ENCODE measurements around the gene ZNF436.

DNA sequence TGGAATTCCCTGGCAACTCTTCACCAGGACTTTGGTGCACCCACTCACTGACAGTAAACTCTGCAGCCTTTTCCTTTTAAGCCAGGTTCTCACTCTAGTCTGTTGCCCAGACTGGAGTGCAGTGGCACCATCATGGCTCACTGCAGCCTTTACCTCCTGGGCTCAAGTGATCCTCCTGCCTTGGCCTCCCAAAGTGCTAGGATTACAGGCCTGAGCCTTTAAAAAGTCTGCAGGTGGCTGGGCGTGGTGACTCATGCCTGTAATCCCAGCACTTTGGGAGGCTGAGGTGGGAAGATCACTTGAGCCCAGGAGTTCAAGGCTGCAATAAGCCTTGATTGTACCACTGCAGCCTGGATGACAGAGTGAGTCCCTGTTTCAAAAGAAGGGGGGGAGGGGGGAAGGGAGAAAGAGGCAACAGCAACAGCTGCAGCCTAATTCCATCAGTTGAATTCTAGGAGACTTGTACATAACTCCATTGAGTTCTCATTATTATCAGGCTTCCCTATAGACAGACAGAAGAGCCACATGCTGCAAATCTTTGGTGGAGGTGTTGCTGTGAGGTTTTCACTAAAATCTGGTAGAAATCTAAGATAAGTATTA, 17.4 kb downstream of the ZNF436 start:
- TF ChIP-seq GATA2 (IDR thresholded peaks at IDR 0.05; ENCODE audit: low read depth, low read length): no peak
- no peak for TF ChIP-seq GATA3 (IDR thresholded peaks at IDR 0.05; ENCODE audit: low read depth, low read length)

All from SH-SY5Y (cell line).